Loucy (cell line): ENCODE results near the gene CLMP.

Experiments used
- H2AFZ ChIP-seq: fragments of 200-600 bp; sonication (generic); 2 replicates; pipeline ENCODE4 v1.6.0; 2016; ENCODE audit warnings: antibody characterized with exemption, mild to moderate bottlenecking, low read length, moderate library complexity
- H3F3A ChIP-seq: fragments of 200-600 bp; 2 replicates; pipeline ENCODE4 v1.6.0; 2016; ENCODE audit warnings: antibody characterized with exemption, low read depth, mild to moderate bottlenecking
- H3K27me3 ChIP-seq: fragments of 200-600 bp; sonication (generic); 2 replicates; pipeline ENCODE4 v1.6.1; 2014; ENCODE audit warnings: low read length, mild to moderate bottlenecking; ENCODE audit not compliant: insufficient read depth, poor library complexity, severe bottlenecking
- H3K36me3 ChIP-seq: fragments of 200-600 bp; sonication (generic); 2 replicates; pipeline ENCODE4 v1.6.1; 2016; ENCODE audit warnings: low read length; ENCODE audit not compliant: insufficient read depth
- H3K4me1 ChIP-seq: fragments of 200-600 bp; sonication (generic); 2 replicates; pipeline ENCODE4 v1.5.1; 2014; ENCODE audit warnings: low read length, mild to moderate bottlenecking; ENCODE audit not compliant: insufficient read depth, poor library complexity, severe bottlenecking
- H3K4me2 ChIP-seq: fragments of 200-600 bp; sonication (generic); 2 replicates; pipeline ENCODE4 v1.6.0; 2014; ENCODE audit warnings: antibody characterized with exemption, low read length, low read depth, mild to moderate bottlenecking; ENCODE audit not compliant: poor library complexity, severe bottlenecking
- H3K4me3 ChIP-seq: fragments of 200-600 bp; sonication (generic); 2 replicates; pipeline ENCODE4 v1.5.1; 2014; ENCODE audit warnings: low read length, mild to moderate bottlenecking, mixed read lengths; ENCODE audit not compliant: poor library complexity, severe bottlenecking
- H3K79me2 ChIP-seq: fragments of 200-600 bp; sonication (generic); 2 replicates; pipeline ENCODE4 v1.6.1; 2014; ENCODE audit warnings: low read length; ENCODE audit not compliant: insufficient read depth
- H3K9ac ChIP-seq: fragments of 200-600 bp; sonication (generic); 2 replicates; pipeline ENCODE4 v1.6.0; 2014; ENCODE audit warnings: mild to moderate bottlenecking, low read depth, low read length, moderate library complexity; ENCODE audit not compliant: poor library complexity, severe bottlenecking
- H3K9me2 ChIP-seq: fragments of 200-600 bp; sonication (generic); replicated peaks from 2 replicates; pipeline ENCODE4 v1.6.1; 2016; ENCODE audit warnings: low read depth, low read length, mixed read lengths
- H3K9me3 ChIP-seq: fragments of 200-600 bp; sonication (generic); 2 replicates; pipeline ENCODE4 v1.6.1; 2014; ENCODE audit warnings: mild to moderate bottlenecking, antibody characterized with exemption, low read length, low read depth; ENCODE audit not compliant: insufficient read depth
- H4K20me1 ChIP-seq: fragments of 200-600 bp; sonication (generic); 2 replicates; pipeline ENCODE4 v1.6.0; 2014; ENCODE audit warnings: antibody characterized with exemption, low read length, mild to moderate bottlenecking; ENCODE audit not compliant: insufficient read depth, poor library complexity, severe bottlenecking
- EZH2phosphoT487 ChIP-seq: fragments of 200-600 bp; IDR thresholded peaks from 2 replicates; pipeline ENCODE4 v1.6.1; 2018; ENCODE audit warnings: antibody characterized with exemption, mild to moderate bottlenecking, moderate library complexity, borderline replicate concordance
- TF ChIP-seq, protein P1 (sequence below): fragments of 200-600 bp; sonication (generic); conservative IDR thresholded peaks from 2 replicates; pipeline ENCODE4 v1.5.1; 2014; ENCODE audit warnings: mild to moderate bottlenecking, antibody characterized with exemption, low read length

The CLMP gene

DNA sequence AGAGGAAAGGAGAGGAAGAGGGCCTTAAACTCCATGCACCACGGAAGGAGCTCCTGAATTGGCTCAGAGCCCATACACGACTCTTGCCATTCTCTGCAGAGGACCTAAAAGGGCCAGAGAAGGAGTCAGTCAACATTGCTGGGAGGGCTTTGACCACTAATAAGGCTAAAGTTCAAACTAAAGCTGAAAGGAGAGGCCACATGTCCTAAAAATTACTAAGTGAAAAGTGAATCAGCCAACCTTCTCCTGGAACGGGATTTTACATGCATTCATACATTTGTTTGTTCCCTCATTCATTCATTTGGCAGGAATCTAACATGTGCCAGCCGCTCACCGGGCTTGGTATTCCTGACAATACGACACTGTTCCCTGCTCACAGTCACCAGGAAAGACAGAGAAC lies 10.5 kb downstream of the CLMP start:
- Histone ChIP-seq H2AFZ (no peak overlapping the region), H3K4me1 (no peaks in the 10 kb centered on the region), H3K9ac (no peak overlapping the region), H3K9me2 (no peaks in the 10 kb centered on the region), H3K4me2 (no peak overlapping the region), H3K4me3 (no peak overlapping the region), H3K36me3 (no peaks in the 10 kb centered on the region), H3K27me3 (no peaks in the 10 kb centered on the region), H3F3A (no peaks in the 10 kb centered on the region), H3K9me3 (no peaks in the 10 kb centered on the region), H4K20me1 (no peaks in the 10 kb centered on the region), H3K79me2 (no peaks in the 10 kb centered on the region)
- no peak for TF ChIP-seq EZH2phosphoT487
- TF ChIP-seq, protein P1, sequence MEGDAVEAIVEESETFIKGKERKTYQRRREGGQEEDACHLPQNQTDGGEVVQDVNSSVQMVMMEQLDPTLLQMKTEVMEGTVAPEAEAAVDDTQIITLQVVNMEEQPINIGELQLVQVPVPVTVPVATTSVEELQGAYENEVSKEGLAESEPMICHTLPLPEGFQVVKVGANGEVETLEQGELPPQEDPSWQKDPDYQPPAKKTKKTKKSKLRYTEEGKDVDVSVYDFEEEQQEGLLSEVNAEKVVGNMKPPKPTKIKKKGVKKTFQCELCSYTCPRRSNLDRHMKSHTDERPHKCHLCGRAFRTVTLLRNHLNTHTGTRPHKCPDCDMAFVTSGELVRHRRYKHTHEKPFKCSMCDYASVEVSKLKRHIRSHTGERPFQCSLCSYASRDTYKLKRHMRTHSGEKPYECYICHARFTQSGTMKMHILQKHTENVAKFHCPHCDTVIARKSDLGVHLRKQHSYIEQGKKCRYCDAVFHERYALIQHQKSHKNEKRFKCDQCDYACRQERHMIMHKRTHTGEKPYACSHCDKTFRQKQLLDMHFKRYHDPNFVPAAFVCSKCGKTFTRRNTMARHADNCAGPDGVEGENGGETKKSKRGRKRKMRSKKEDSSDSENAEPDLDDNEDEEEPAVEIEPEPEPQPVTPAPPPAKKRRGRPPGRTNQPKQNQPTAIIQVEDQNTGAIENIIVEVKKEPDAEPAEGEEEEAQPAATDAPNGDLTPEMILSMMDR: no peak

DNA sequence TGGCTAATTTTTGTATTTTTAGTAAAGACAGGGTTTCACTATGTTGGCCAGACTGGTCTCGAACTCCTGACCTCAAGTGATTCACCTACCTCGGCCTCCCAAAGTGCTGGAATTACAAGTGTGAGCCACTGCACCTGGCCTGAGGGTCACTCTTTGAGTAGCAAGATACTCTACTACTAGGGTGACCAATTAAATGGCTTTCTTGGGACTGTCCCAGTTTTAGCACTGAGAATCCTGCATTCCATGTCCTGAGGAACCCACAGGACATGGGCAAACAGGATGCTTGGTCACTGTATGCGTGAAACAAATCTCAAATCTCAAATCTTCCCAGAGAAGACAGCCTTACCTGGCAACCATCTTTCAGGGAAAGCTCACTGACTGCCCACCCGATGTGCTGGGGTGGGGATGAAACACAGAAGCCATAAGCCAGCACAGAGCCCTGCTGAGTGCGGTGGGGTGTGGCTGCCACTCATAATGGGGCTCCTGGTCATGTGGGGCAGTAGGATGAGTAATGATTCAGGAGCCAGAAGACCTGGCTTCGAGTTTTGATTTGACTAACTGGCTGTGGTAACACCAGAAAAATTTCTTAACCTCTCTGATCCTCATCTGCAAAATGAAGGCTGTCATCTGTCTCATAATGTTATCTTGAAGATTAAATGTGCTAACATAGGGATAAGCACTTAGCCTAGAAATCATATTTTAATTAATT lies 11.5 kb downstream of the CLMP start:
- Histone ChIP-seq H3K9me3 (no peaks in the 10 kb centered on the region), H3F3A (no peaks in the 10 kb centered on the region), H3K36me3 (no peaks in the 10 kb centered on the region), H2AFZ (no peak overlapping the region), H3K27me3 (no peaks in the 10 kb centered on the region), H3K4me3 (no peak overlapping the region), H4K20me1 (no peaks in the 10 kb centered on the region), H3K9ac (no peak overlapping the region), H3K4me1 (no peaks in the 10 kb centered on the region), H3K4me2 (no peak overlapping the region), H3K79me2 (no peaks in the 10 kb centered on the region), H3K9me2 (no peaks in the 10 kb centered on the region)
- no peak for TF ChIP-seq EZH2phosphoT487
- TF ChIP-seq, protein P1: no peak

DNA sequence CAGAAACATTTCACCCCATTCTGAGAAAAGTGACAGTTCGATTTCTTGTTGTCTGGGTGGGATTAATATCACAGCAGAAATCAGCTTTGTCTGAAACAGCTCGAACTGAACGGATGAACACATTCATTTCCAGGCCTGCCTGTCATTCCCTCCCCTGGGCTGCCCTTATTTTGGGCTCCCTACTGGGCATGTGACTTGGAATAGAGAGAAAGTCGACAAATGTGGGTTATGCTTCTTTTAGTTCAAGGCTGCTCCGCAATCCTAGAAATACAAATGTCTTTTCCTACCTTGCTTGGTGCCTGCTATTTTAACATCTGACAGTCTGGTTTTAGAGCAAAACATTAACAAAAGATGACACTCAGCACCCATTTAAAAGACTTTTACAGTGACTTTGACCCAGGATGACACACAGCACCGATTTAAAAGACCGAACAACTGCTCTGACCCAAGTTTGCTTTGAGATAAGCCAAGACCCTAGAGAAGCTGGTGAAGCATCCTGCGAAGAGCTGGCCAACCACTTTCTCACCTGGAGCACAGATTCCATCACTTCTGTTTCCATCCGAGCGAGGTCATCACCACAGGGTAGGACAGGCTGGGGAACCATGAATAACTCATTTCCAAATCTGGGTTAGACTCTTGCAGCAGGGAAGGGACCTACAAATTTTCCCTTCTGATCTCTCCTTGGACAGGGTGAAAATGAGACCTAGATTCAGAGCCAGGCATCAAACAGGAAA lies 13.1 kb downstream of the CLMP start:
- no peaks in the 10 kb centered on the region for H3F3A ChIP-seq
- H3K27me3 ChIP-seq: no peaks in the 10 kb centered on the region
- H3K9me3 ChIP-seq: no peaks in the 10 kb centered on the region
- no peaks in the 10 kb centered on the region for H3K79me2 ChIP-seq
- no peak overlapping the region for H3K9ac ChIP-seq
- H2AFZ ChIP-seq: no peak overlapping the region
- no peaks in the 10 kb centered on the region for H3K4me1 ChIP-seq
- H4K20me1 ChIP-seq: no peaks in the 10 kb centered on the region
- no peak overlapping the region for H3K4me2 ChIP-seq
- no peak for TF ChIP-seq EZH2phosphoT487
- TF ChIP-seq, protein P1: no peak
- H3K4me3 ChIP-seq: no peak overlapping the region
- H3K36me3 ChIP-seq: no peaks in the 10 kb centered on the region
- H3K9me2 ChIP-seq: no peaks in the 10 kb centered on the region
